Pons (tissue), 1 donor: Measurements from ENCODE around the gene MSX2.

Experiments
- DNase-seq: peaks from one replicate; pipeline ENCODE4 v3.0.0-alpha.2; 2016; ENCODE audit warnings: low spot score

MSX2 gene

DNA sequence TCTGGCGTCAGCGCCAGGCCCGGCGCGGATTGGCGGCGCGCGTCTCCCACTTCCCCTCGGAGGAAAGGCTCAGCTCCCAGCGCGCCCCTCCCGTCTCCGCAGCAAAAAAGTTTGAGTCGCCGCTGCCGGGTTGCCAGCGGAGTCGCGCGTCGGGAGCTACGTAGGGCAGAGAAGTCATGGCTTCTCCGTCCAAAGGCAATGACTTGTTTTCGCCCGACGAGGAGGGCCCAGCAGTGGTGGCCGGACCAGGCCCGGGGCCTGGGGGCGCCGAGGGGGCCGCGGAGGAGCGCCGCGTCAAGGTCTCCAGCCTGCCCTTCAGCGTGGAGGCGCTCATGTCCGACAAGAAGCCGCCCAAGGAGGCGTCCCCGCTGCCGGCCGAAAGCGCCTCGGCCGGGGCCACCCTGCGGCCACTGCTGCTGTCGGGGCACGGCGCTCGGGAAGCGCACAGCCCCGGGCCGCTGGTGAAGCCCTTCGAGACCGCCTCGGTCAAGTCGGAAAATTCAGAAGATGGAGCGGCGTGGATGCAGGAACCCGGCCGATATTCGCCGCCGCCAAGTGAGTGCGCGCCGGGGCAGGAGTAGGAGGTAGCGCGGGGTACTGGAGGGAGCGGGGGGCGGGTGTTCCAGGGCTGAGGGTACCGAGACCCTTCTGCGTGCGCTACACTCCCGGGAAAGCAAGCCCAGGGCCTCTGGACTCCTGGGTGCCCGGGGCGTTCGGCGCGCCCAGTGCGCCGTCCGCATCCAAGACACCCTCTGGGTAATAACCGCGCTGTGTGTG lies at the start of gene MSX2:
Gene MSX2 (plus strand): TSS at position 99 of the 777 bp plus-strand sequence. CDS start 78 bp downstream, at position 177.
- DNase-seq = peak; percentile 81

DNA sequence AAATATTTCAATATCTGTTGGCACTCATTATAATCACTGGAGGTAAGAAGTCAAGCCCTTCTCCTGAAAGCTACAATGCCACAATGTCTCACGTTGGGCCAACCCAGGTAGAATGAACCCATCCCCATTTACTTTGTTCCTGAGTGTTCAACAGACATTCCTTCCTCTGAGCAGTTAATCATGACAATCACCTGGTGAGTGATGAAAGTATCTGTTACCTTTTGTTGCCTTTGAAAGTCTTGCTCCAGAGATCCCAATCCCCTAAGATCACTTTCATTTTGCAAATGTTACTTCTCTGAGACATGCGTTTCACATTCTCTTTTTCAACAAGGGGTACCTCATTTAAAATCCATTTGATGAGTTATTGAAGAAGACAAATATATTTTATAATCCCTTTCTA lies 49.3 kb upstream of the MSX2 start:
- DNase-seq = no peak

GRCh38 chr5:174675916-174676315 lies 48.5 kb upstream of the MSX2 start:
- DNase-seq = no peak

- no peak for DNase-seq
Measured at GRCh38 chr5:174678107-174678506, 46.3 kb upstream of the MSX2 start.

GRCh38 chr5:174680901-174681565 lies 43.3 kb upstream of the MSX2 start:
- DNase-seq = no peak

DNA sequence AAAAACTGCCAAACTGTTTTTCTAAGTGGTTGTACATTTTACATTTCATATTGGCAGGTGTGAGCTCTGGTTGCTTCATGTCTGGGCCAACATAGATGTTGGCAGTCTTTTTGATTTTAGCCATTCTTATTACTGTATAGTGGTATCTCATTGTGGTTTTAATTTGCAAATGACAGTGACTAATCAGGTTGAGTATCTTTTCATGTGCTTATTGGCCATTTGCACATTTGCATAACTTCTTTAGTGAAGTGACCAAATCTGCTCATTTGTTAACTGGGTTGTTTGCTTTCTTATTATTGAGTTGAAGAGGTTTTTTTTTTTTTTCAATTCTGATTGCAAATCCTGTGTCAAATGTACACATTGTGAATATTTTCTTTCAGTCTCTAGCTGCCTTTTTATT lies 36.9 kb upstream of the MSX2 start:
- DNase-seq = no peak

- no peak for DNase-seq
Measured at GRCh38 chr5:174688441-174689354, 35.7 kb upstream of the MSX2 start.

DNA sequence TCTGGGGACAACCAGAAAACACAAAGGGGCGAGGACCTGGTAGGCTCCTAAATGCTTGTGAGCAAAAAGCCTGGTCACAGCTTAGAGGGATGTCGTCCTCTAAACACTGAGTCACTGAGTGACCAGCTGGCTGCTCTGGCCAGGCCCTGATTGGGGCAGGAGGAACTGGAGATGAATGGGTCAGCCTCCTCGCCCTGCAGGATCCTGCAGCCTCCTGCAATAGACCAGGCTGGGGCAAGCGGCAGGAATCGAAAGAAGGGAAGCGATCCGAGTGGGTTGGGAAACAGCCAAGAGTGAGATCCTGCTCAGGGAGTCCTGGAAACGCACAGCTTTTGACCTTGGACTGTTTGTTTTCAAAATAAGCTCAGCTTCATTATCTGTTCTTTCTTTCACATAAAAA lies 34.1 kb upstream of the MSX2 start:
- DNase-seq = no peak

DNA sequence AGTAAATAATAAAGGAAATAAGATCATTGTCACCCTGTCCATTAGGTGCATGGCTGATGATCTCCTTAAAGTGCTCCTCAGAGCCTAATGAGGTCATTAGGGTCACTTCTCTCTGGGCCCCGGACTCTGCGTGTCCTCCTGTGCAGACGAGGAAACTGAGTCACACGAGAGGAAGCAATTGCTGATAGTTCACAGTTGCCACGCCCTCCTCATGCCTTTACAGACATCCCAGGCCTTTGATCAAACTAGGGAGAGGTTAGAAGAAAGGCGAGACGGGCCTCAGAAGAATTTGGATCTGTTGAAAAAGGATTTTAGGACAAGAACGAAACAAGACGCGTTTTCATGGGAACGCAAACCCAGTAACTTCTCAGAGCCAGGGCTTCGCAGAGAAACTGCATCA lies 32.0 kb upstream of the MSX2 start:
- DNase-seq = no peak

- DNase-seq = no peak
Measured at GRCh38 chr5:174692982-174693422, 31.4 kb upstream of the MSX2 start.

DNA sequence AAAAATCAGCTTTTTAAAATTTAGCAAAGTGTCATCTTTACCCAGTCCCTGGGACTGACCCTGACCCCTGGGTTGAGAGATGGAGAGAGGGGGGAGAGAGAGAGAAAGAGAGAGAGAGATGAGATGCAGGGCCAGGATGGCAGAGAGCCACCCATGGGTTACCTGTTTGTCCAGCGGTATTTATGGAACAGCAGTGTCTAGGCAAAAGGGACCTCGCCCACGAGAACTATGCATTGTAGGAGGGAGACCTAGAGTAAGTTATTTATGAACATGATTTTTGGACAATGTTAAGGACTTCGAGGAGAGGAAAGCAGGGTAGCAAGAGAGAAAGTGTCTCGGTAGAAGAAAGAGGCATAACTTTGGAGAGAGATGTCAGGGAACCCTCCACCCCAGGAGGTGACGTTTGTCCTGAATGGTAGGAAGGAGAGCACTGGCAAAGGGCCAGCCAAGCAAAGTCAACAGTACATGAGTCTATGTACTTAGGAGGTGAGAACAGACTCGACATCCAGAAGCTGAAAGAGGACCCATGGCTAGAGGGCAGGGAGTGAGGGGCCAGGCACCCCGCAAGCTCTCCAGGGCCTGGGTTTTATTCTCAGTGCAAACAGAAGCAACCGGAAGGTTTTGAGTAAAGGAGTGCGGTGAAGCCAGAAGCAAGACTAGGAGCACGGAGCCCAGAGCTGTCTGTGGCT lies 30.5 kb upstream of the MSX2 start:
- no peak for DNase-seq

GRCh38 chr5:174694611-174695010 lies 29.8 kb upstream of the MSX2 start:
- DNase-seq = no peak

- no peak for DNase-seq
Measured at GRCh38 chr5:174698156-174698555, 26.2 kb upstream of the MSX2 start.

- DNase-seq = no peak
Measured at GRCh38 chr5:174699131-174699530, 25.3 kb upstream of the MSX2 start.

DNA sequence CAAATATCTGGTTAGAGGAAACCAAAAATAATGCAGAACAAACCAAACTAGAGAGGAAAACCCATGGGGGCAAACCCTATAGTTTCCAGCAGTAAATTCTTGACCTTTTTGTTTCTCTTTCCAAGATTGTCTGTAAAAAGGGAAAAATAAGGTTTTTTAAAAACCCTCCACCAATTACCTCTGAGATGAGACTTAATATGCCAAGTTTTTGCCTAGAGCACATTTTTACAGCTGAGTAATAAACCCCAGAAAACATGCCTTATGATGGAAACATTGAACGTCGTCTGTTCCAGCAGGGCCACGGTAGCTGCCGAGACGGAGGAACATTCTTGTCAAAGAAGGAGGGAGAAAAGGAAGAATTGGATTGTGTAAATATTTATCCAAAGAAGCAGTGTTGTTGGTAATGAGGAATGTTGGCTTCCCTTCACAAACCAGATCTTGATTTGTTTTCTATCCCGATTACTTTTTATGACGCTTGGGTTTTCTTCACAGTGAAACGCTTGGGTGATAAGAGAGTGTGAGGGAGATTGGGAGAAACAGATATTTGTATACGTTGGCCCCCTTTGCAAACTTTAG lies 17.3 kb upstream of the MSX2 start:
- no peak for DNase-seq

- DNase-seq = no peak
Measured at GRCh38 chr5:174707671-174708070, 16.7 kb upstream of the MSX2 start.

GRCh38 chr5:174708476-174709207 lies 15.7 kb upstream of the MSX2 start:
- no peak for DNase-seq

DNA sequence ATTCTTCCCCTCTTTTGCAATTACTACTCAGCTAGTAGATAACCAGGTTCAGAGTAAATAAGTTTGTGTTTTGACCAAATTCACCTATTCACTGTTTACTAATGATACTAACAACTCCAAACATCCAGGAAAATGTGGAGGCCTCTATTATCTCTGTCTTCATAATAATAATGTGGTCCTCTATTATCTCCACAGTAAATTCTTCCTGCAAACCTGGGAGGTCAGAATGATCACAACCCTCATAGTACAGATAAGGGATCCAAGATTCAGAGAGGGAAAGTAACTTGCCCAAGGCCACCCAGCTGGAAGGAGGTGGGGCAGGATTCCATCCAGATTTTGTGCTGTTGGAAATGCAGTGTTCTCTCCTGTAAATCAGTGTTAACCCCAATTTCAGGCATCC lies 9.6 kb upstream of the MSX2 start:
- no peak for DNase-seq

DNA sequence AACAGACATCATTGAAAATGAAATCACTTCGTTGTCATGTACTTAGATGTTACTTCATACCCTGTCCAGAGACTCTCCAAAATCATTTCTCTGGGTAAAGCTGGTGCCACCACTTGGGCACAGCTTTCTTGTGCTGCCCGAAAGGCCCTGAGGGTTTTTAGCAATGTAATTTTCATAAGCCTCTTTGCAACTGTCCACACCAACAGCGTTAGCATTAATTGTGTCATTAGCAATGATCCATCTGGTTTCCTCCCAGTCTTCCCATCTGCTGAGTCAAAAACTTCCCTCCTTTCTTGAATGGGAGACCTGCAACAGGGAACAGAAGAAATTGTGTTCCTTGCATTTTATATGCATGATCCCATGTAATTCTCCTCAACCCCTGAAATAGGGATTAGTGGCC lies 8.6 kb upstream of the MSX2 start:
- DNase-seq = no peak

- no peak for DNase-seq
Measured at GRCh38 chr5:174717826-174718455, 6.4 kb upstream of the MSX2 start.
